Right atrium auricular region (tissue), 2 donors: ENCODE data around the gene TRA2A. TPM values are rescaled to one million over a fixed set of nuclear protein-coding genes. Genes with fewer than 3 reads are reported as not detected.
"Not testable (repeated sequence)": the region's sequence is repeated elsewhere in the genome, so short reads cannot be mapped to it uniquely, and the experiment has no call there.

Source experiments
- DNase-seq: peaks from one replicate; pipeline ENCODE4 v3.0.0-alpha.2; 2019; ENCODE audit warnings: low spot score
- H3K27ac ChIP-seq, 2 donors: fragments of 200-600 bp; sonication (generic); 1 replicate in 1 of 2; 2 replicates in 1 of 2; pipeline ENCODE4 v1.5.1; 2016 to 2019
- H3K27me3 ChIP-seq, 2 donors: fragments of 200-600 bp; sonication (generic); one replicate each; pipeline versions ENCODE4 v1.5.1 to v1.6.0; 2017 to 2019
- H3K36me3 ChIP-seq: fragments of 200-600 bp; sonication (generic); one replicate; pipeline ENCODE4 v1.5.1; 2016
- H3K4me1 ChIP-seq, 2 donors: fragments of 200-600 bp; sonication (generic); one replicate each; pipeline versions ENCODE4 v1.5.1 to v1.6.0; 2017 to 2019
- H3K4me3 ChIP-seq, 2 donors: fragments of 200-600 bp; sonication (generic); 1 replicate in 1 of 2; 2 replicates in 1 of 2; pipeline ENCODE4 v1.5.1; 2017 to 2019; ENCODE audit warnings: mild to moderate bottlenecking in 1 of 2, moderate library complexity in 1 of 2
- H3K9me3 ChIP-seq, 2 donors: fragments of 200-600 bp; sonication (generic); one replicate each; pipeline ENCODE4 v1.5.1; 2019
- CTCF ChIP-seq, 2 donors: fragments of 200-600 bp; sonication (generic); IDR thresholded peaks; one replicate each; pipeline ENCODE4 v1.5.1; 2019; ENCODE audit warnings: antibody characterized with exemption in 2 of 2
- total RNA-seq, 2 donors: library from RNA; depleted of rRNA; stranded (reverse); fragments of >200 nt; gene quantifications; one replicate each; pipeline ENCODE4 v1.1.0, GENCODE V29; 2016

The TRA2A gene
- total RNA-seq, 2 donors from 2014 or later = 16.0 to 26.7 TPM

GRCh38 chr7:23532490-23533237 is 883 bp upstream of the TRA2A start:
- peak overlapping the region; percentile 99 for H3K27ac ChIP-seq

GRCh38 chr7:23531050-23531793 is 559 bp downstream of the TRA2A start:
- H3K9me3 ChIP-seq = no peaks in the 10 kb centered on the region
- peaks cover 0 to 44% of the 10 kb centered on the region in 2 donors for H3K4me1 ChIP-seq
- no peaks in the 10 kb centered on the region for H3K36me3 ChIP-seq
- no peaks in the 10 kb centered on the region for H3K27me3 ChIP-seq
- DNase-seq = peak; percentile 62
- H3K4me3 ChIP-seq = peak overlapping the region; percentile 79 to 98
- H3K27ac ChIP-seq = peak overlapping the region; percentile 99
- TF ChIP-seq CTCF (IDR thresholded peaks at IDR 0.05) = no peak

More at GRCh38 chr7:23532490-23533237, 883 bp upstream of the TRA2A start:
- Histone ChIP-seq H3K4me3 (peak overlapping the region in 1 of 2 donors; percentile 79), H3K27me3 (no peaks in the 10 kb centered on the region), H3K4me1 (peaks cover 0 to 34% of the 10 kb centered on the region in 2 donors), H3K9me3 (no peaks in the 10 kb centered on the region), H3K36me3 (no peaks in the 10 kb centered on the region)
- no peak for DNase-seq
- TF ChIP-seq CTCF (IDR thresholded peaks at IDR 0.05) = no peak

- peak overlapping the region; percentile 79 to 98 for H3K4me3 ChIP-seq
- H3K27ac ChIP-seq = peak overlapping the region; percentile 99
- no peaks in the 10 kb centered on the region for H3K36me3 ChIP-seq
- H3K4me1 ChIP-seq = peaks cover 0 to 49% of the 10 kb centered on the region in 2 donors
- peak in 1 of 2 donors; percentile 24 for TF ChIP-seq CTCF (IDR thresholded peaks at IDR 0.05)
- H3K9me3 ChIP-seq = no peaks in the 10 kb centered on the region
- DNase-seq = no peak
- no peaks in the 10 kb centered on the region for H3K27me3 ChIP-seq
Observed at GRCh38 chr7:23530405-23530804, 1.4 kb downstream of the TRA2A start.

- TF ChIP-seq CTCF (IDR thresholded peaks at IDR 0.05) = no peak
- H3K9me3 ChIP-seq = no peaks in the 10 kb centered on the region
- H3K27me3 ChIP-seq = no peaks in the 10 kb centered on the region
- no peak for DNase-seq
- H3K27ac ChIP-seq = no peak overlapping the region
- no peaks in the 10 kb centered on the region for H3K36me3 ChIP-seq
- H3K4me1 ChIP-seq = peaks cover 0 to 50% of the 10 kb centered on the region in 2 donors
- H3K4me3 ChIP-seq = no peak overlapping the region
Observed at GRCh38 chr7:23529262-23529859, 2.4 kb downstream of the TRA2A start.

GRCh38 chr7:23525611-23526010 is 6.2 kb downstream of the TRA2A start:
- H3K27ac ChIP-seq, H3K4me3 ChIP-seq, DNase-seq, H3K9me3 ChIP-seq, H3K27me3 ChIP-seq: not testable (repeated sequence)
- Histone ChIP-seq H3K4me1 (peaks cover 0 to 58% of the 10 kb centered on the region in 2 donors), H3K36me3 (peaks cover 11% of the 10 kb centered on the region)

- Histone ChIP-seq H3K27ac (no peak overlapping the region), H3K4me3 (no peak overlapping the region), H3K4me1 (peaks cover 0 to 47% of the 10 kb centered on the region in 2 donors), H3K27me3 (no peaks in the 10 kb centered on the region), H3K9me3 (no peaks in the 10 kb centered on the region), H3K36me3 (peaks cover 23% of the 10 kb centered on the region)
- TF ChIP-seq CTCF (IDR thresholded peaks at IDR 0.05) = no peak
- no peak for DNase-seq
Observed at GRCh38 chr7:23524473-23524872, 7.3 kb downstream of the TRA2A start.
